ENCODE data around the gene BRD3OS. TPM values are rescaled to one million over a fixed set of nuclear protein-coding genes. Genes with fewer than 3 reads are reported as not detected.

The BRD3OS gene
- total and polyA plus RNA-seq, 4 experiments from 2014 or later, result 18.3 to 33.1 (median 19.9) TPM

GRCh38 chr9:133990366-133991213, 34.7 kb upstream of the BRD3OS start:
- CTCF ChIA-PET (ENCODE audit: partially characterized antibody), result no interaction called here
- Histone ChIP-seq H3K36me3 (ENCODE audit: insufficient read depth, low read length) (no peaks in the 10 kb centered on the region), H3K4me1 (ENCODE audit: insufficient read depth, low read length) (peaks cover 16% of the 10 kb centered on the region), H3K27ac (ENCODE audit: low read depth, low read length) (no peak overlapping the region), H3K4me3 (ENCODE audit: low read length in 2 of 2) (no peak overlapping the region), H3K27me3 (ENCODE audit: insufficient read depth, low read length) (no peaks in the 10 kb centered on the region), H3K9me3 (ENCODE audit: control insufficient read depth in 1 of 2, low read length in 2 of 2) (no peaks in the 10 kb centered on the region)
- POLR2A ChIA-PET (ENCODE audit: partially characterized antibody), result no interaction called here
- peaks cover 1 to 16% (median 6%) of the 10 kb centered on the region in 4 donors for H3K4me1 Mint-ChIP-seq
- peaks cover 2 to 5% of the 10 kb centered on the region in 2 donors for H3K27me3 Mint-ChIP-seq
- H3K9me3 Mint-ChIP-seq, result peaks cover 0 to 1% (median 0%) of the 10 kb centered on the region in 8 donors
- peak overlapping the region; percentile 35 to 65 (median 54) for H3K4me3 Mint-ChIP-seq
- no peak for DNase-seq
- peak overlapping the region in 2 of 7 donors; percentile 7 to 29 for H3K27ac Mint-ChIP-seq
- intact Hi-C loops (cut with micrococcal nuclease), result no loop called here
- no peaks in the 10 kb centered on the region for H3K36me3 Mint-ChIP-seq

DNA sequence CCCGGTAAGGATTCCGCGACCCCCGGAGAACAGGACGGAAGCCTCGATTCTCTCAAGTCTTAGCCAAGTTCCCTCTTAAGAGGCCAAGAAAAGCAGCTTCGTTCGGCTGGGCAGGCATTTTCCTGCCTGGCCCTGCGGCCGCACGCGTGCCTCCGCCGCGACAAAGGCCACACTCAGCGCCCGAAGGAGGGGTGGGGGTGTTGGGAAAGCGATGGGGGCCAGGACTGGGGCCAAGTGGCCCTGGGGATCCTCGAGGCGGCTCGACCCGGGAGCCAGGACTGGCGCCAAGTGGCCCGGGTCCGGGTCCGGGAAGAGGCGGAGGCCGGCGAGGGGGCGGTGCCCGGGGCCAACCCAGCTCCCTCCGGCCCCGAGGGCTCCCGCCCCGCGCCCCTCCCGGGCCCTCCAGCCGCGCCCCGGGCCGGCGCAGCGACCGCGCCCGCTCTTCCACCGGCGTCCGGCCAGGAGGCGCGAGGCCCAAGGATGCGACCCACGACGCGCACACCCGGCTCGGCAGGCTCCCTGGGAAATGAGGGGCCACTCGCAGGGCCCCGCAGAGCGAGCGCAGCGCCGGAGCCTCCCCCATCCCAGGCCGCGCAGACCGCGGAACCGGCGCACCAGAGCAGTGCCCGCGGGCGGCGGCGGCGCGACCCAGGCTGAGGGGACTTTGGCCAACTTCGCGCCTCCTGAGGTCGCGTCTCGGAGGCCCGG, 33.9 kb upstream of the BRD3OS start:
- H3K4me3 ChIP-seq (ENCODE audit: low read length in 2 of 2), result no peak overlapping the region
- no peak for DNase-seq
- CTCF ChIA-PET (ENCODE audit: partially characterized antibody), result no interaction called here

DNA sequence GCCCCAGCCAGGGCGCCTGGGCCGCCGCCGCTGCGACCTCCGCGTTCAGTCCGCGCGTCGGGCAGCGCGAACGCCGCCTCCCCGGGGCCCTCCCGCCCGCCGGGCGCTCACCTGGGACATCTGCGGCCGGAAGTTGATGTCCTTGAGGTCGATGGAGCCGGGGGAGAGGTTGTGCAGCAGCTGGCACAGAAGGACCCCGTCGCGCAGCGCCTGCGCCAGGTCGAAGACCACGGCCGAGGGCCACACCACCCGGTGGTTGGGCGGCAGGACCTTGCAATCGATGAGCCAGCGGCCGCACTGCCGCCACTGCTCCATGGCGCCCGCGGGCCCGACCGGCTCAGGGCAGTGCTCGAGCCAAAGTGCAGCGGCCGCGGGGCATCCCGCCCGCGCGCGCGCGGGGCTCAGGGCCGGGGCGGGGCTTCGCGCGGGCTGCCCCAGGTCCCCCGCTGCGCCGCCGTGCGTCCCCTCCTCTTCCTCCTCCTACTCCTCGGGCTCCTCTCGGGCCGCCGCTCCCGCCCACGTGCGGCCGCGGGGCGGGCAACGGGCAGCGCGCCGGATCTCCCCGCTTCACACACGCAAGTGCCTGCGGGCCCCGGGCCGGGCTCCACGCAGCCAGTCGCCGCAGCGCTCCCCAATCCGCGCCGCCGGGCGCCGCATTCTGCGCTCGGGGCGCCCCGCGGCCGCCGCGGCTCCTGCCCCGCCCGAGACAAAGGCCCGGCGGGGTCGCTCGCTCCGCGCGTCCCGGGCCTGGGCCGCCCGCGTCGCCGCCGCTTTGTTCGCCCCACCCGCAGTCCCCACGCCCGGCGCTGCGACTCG, 33.1 kb upstream of the BRD3OS start, which contains the start of gene VAV2:
Gene VAV2, minus strand, starts transcription at position 361 of the 816 bp plus-strand sequence. Its CDS starts 46 bp downstream, at position 315.
- H3K4me3 ChIP-seq (ENCODE audit: low read length in 2 of 2), result peak within 1 kb of the TSS; percentile 47 to 58
- ChIA-PET CTCF (ENCODE audit: partially characterized antibody) (interaction anchor here (1.3 to 4.3 kb wide), 3 partner anchors 19 to 211 kb away, joined by 3 to 101 read pairs (median 65); no protein-coding TSS in a partner anchor), POLR2A (ENCODE audit: partially characterized antibody) (no interaction called here)
- H3K27me3 ChIP-seq (ENCODE audit: insufficient read depth, low read length), result no peaks in the 10 kb centered on the region
- intact Hi-C loops (cut with micrococcal nuclease), result loop anchor here (1.0 kb wide), 2 partner anchors 33 to 76 kb away; partner anchors contain the start of genes BRD3 and BRD3OS
- peaks cover 0 to 1% (median 0%) of the 10 kb centered on the region in 8 donors for H3K9me3 Mint-ChIP-seq
- peaks cover 16% of the 10 kb centered on the region for H3K4me1 ChIP-seq (ENCODE audit: insufficient read depth, low read length)
- no peaks in the 10 kb centered on the region for H3K36me3 Mint-ChIP-seq
- H3K36me3 ChIP-seq (ENCODE audit: insufficient read depth, low read length), result no peaks in the 10 kb centered on the region
- peaks cover 1 to 16% (median 6%) of the 10 kb centered on the region in 4 donors for H3K4me1 Mint-ChIP-seq
- peak within 1 kb of the TSS; percentile 54 to 82 (median 68) for H3K4me3 Mint-ChIP-seq
- H3K27ac Mint-ChIP-seq, result peak within 1 kb of the TSS in 1 of 7 donors; percentile 35
- H3K27me3 Mint-ChIP-seq, result peaks cover 0 to 6% of the 10 kb centered on the region in 2 donors
- H3K27ac ChIP-seq (ENCODE audit: low read depth, low read length), result no peak within 1 kb of the TSS
- DNase-seq, result peak in 3 of 5 donors; percentile 15 to 32 (median 22)
- H3K9me3 ChIP-seq (ENCODE audit: control insufficient read depth in 1 of 2, low read length in 2 of 2), result no peaks in the 10 kb centered on the region

More for the DNA sequence above, 33.9 kb upstream of the BRD3OS start:
- Mint-ChIP-seq H3K27ac (peak overlapping the region in 1 of 7 donors; percentile 7), H3K27me3 (peaks cover 0 to 6% of the 10 kb centered on the region in 2 donors), H3K4me3 (peak overlapping the region; percentile 31 to 65 (median 54)), H3K4me1 (peaks cover 1 to 16% (median 6%) of the 10 kb centered on the region in 4 donors), H3K9me3 (peaks cover 0 to 1% (median 0%) of the 10 kb centered on the region in 8 donors), H3K36me3 (no peaks in the 10 kb centered on the region)
- POLR2A ChIA-PET (ENCODE audit: partially characterized antibody), result no interaction called here
- Histone ChIP-seq H3K27ac (ENCODE audit: low read depth, low read length) (no peak overlapping the region), H3K27me3 (ENCODE audit: insufficient read depth, low read length) (no peaks in the 10 kb centered on the region), H3K36me3 (ENCODE audit: insufficient read depth, low read length) (no peaks in the 10 kb centered on the region), H3K4me1 (ENCODE audit: insufficient read depth, low read length) (peaks cover 16% of the 10 kb centered on the region), H3K9me3 (ENCODE audit: control insufficient read depth in 1 of 2, low read length in 2 of 2) (no peaks in the 10 kb centered on the region)
- intact Hi-C loops (cut with micrococcal nuclease), result no loop called here

DNA sequence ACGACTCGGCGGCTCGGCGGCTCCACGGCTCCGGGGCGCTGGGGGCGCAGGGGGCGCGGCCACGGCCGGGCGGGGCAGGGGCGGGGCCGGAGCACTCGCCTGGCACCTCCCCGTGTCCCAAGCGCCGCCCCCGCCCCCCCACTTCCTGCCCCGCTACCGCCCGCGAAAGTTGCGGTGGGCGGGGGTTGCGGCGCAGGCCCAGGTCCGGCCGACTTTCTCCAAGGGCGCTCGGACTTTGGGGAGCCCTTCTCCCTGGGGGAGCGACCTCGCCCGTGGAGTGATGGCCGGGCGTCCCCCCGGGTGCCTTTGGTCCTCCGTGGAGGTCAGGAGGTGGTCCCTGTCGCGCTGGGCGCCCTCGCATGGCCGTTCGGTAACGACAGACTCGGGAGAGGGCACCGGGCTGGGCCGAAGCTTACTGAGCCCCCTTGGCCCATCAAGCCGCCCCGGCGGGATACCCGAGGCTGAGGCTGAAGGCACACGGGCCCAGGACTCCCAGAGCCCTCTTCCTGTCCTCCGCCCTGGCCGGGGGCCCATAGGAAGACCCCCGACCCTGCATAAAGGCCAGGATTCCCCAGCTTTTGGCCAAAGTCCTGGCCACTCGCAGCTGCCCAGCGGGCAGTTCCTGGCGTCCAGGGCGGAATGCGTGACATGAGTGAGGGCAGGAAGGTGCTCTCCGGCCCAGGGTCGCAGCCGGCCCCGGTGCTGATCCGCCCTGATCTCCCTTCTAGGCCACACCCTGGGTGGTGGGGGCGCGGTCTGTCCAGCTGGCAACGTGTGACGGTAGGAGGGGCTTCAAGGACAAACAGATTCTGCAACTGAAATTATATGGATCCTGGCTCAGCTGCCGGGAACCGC, 32.3 kb upstream of the BRD3OS start:
- no peaks in the 10 kb centered on the region for H3K36me3 ChIP-seq (ENCODE audit: insufficient read depth, low read length)
- H3K9me3 ChIP-seq (ENCODE audit: control insufficient read depth in 1 of 2, low read length in 2 of 2), result no peaks in the 10 kb centered on the region
- H3K27ac ChIP-seq (ENCODE audit: low read depth, low read length), result no peak overlapping the region
- ChIA-PET CTCF (ENCODE audit: partially characterized antibody) (interaction anchor here (1.0 to 4.3 kb wide), 16 partner anchors 11 to 266 kb away, joined by 3 to 101 read pairs (median 6); partner anchors contain the start of gene BRD3OS), POLR2A (ENCODE audit: partially characterized antibody) (interaction anchor here (1.2 to 2.0 kb wide), 3 partner anchors 38 to 200 kb away, joined by 3 to 6 read pairs (median 4); no protein-coding TSS in a partner anchor)
- peaks cover 16% of the 10 kb centered on the region for H3K4me1 ChIP-seq (ENCODE audit: insufficient read depth, low read length)
- peak; percentile 58 to 67 (median 60) for DNase-seq
- Mint-ChIP-seq H3K4me3 (peak overlapping the region; percentile 73 to 83 (median 80)), H3K4me1 (peaks cover 1 to 16% (median 5%) of the 10 kb centered on the region in 4 donors), H3K27ac (peak overlapping the region in 1 of 7 donors; percentile 35), H3K27me3 (peaks cover 0 to 6% of the 10 kb centered on the region in 2 donors), H3K36me3 (no peaks in the 10 kb centered on the region), H3K9me3 (no peaks in the 10 kb centered on the region)
- intact Hi-C loops (cut with micrococcal nuclease), result loop anchor here (1.0 kb wide), 2 partner anchors 32 to 75 kb away; partner anchors contain the start of genes BRD3 and BRD3OS
- H3K27me3 ChIP-seq (ENCODE audit: insufficient read depth, low read length), result no peaks in the 10 kb centered on the region
- H3K4me3 ChIP-seq (ENCODE audit: low read length in 2 of 2), result peak overlapping the region; percentile 47 to 58

DNA sequence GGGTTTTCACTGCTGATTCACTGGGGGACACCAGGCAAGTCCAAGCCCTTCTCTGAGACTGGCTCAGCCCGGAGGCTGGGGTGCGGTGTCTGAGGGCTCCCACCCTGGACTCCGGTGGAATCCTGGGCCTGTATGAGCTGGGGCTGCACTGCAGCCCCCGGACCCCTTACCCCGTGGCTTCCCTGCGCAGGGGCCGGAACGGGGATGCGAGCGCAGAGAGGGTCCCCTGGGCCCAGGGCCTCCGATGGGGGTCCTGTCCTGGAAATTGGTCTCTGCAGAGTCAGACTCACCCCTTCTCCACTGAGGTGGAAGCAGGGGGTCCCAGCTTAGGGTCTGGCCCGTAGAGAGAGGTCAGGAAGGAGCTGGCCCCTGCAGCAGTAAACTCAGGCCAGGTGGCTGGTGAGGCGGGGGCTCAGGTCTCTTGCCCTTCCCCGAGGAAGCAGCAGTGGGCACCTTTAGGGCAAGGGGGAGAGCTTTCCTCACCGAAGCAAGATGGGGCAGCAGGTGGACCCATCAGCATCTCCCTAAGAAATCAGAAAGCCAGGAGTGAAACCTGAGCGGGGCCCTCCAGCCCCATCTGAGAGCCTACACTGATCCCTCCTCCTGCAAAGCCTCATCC, 31.5 kb upstream of the BRD3OS start:
- CTCF ChIA-PET (ENCODE audit: partially characterized antibody), result interaction anchor here (0.9 to 4.3 kb wide), 19 partner anchors 10 to 267 kb away, joined by 3 to 101 read pairs (median 5); partner anchors contain the start of gene BRD3OS
- intact Hi-C loops (cut with micrococcal nuclease), result no loop called here
- peak overlapping the region; percentile 73 to 83 (median 80) for H3K4me3 Mint-ChIP-seq
- peaks cover 1 to 16% (median 4%) of the 10 kb centered on the region in 4 donors for H3K4me1 Mint-ChIP-seq
- Histone ChIP-seq H3K36me3 (ENCODE audit: insufficient read depth, low read length) (no peaks in the 10 kb centered on the region), H3K9me3 (ENCODE audit: control insufficient read depth in 1 of 2, low read length in 2 of 2) (no peaks in the 10 kb centered on the region), H3K27ac (ENCODE audit: low read depth, low read length) (no peak overlapping the region), H3K27me3 (ENCODE audit: insufficient read depth, low read length) (no peaks in the 10 kb centered on the region), H3K4me1 (ENCODE audit: insufficient read depth, low read length) (peaks cover 16% of the 10 kb centered on the region), H3K4me3 (ENCODE audit: low read length in 2 of 2) (no peak overlapping the region)
- POLR2A ChIA-PET (ENCODE audit: partially characterized antibody), result interaction anchor here (0.9 to 2.0 kb wide), 5 partner anchors 38 to 212 kb away, joined by 3 to 6 read pairs (median 4); partner anchors contain the start of gene RNU6ATAC
- H3K36me3 Mint-ChIP-seq, result no peaks in the 10 kb centered on the region
- H3K27me3 Mint-ChIP-seq, result peaks cover 0 to 6% of the 10 kb centered on the region in 2 donors
- no peaks in the 10 kb centered on the region for H3K9me3 Mint-ChIP-seq
- H3K27ac Mint-ChIP-seq, result peak overlapping the region in 1 of 7 donors; percentile 35
- peak in 1 of 5 donors; percentile 16 for DNase-seq
